ENCODE data around the gene MED9.

GRCh38 chr17:17518014-17518413, 41.2 kb downstream of the MED9 start:
- TF ChIP-seq POLR2AphosphoS5 (IDR thresholded peaks at IDR 0.05; ENCODE audit: low read depth, low read length): no peak
- TF ChIP-seq POLR2A (IDR thresholded peaks at IDR 0.05; ENCODE audit: low read depth, low read length): no peak
